Neuronal stem cell (in vitro differentiated cells): ENCODE data around the gene SNRK.

Experiments used
- DNase-seq: peaks from one replicate; pipeline ENCODE4 v3.0.0-alpha.2; 2013; ENCODE audit warnings: low spot score
- H2AFZ ChIP-seq: one replicate; pipeline ENCODE4 v1.6.1; 2013; ENCODE audit warnings: mild to moderate bottlenecking, low read length, inconsistent platforms
- H2AK5ac ChIP-seq: 2 replicates; pipeline ENCODE4 v1.6.1; 2013; ENCODE audit warnings: low read depth, mild to moderate bottlenecking, inconsistent platforms, low read length, moderate library complexity, mixed read lengths
- H2BK120ac ChIP-seq: 2 replicates; pipeline ENCODE4 v1.6.1; 2013; ENCODE audit warnings: low read depth, mild to moderate bottlenecking, inconsistent platforms, low read length, moderate library complexity, mixed read lengths
- H2BK12ac ChIP-seq: one replicate; pipeline ENCODE4 v1.6.1; 2013; ENCODE audit warnings: low read length, inconsistent platforms
- H2BK15ac ChIP-seq: 2 replicates; pipeline ENCODE4 v1.6.1; 2013; ENCODE audit warnings: mild to moderate bottlenecking, low read length, inconsistent platforms, mixed read lengths
- H2BK5ac ChIP-seq: one replicate; pipeline ENCODE4 v1.6.1; 2013; ENCODE audit warnings: inconsistent platforms, mild to moderate bottlenecking, low read length, moderate library complexity
- H3K14ac ChIP-seq: one replicate; pipeline ENCODE4 v1.6.1; 2013; ENCODE audit warnings: low read length, inconsistent platforms
- H3K18ac ChIP-seq: 2 replicates; pipeline ENCODE4 v1.6.1; 2013; ENCODE audit warnings: low read length, inconsistent platforms
- H3K23ac ChIP-seq: 2 replicates; pipeline ENCODE4 v1.6.1; 2013; ENCODE audit warnings: low read depth, mild to moderate bottlenecking, mixed read lengths, low read length, inconsistent platforms; ENCODE audit not compliant: poor library complexity
- H3K27ac ChIP-seq: replicated peaks from 3 replicates; pipeline ENCODE4 v1.5.1; 2013; ENCODE audit warnings: low read length, inconsistent platforms
- H3K27me3 ChIP-seq, 3 experiments: 2 replicates each; pipeline ENCODE4 v1.6.1; 2013; ENCODE audit warnings: low read length in 3 of 3, mild to moderate bottlenecking in 2 of 3, inconsistent platforms in 1 of 3, low read depth in 1 of 3, mixed read lengths in 1 of 3, moderate library complexity in 1 of 3; ENCODE audit not compliant: control insufficient read depth in 3 of 3, insufficient read depth in 3 of 3
- H3K36me3 ChIP-seq, 2 donors: replicated peaks in 1 of 2; 2 replicates each; pipeline ENCODE4 v1.6.1; 2013; ENCODE audit warnings: low read length in 2 of 2; ENCODE audit not compliant: control insufficient read depth in 2 of 2, insufficient read depth in 2 of 2
- H3K4ac ChIP-seq: 2 replicates; pipeline ENCODE4 v1.6.1; 2013; ENCODE audit warnings: inconsistent platforms, mild to moderate bottlenecking, low read length, moderate library complexity
- H3K4me1 ChIP-seq, 2 donors: 1 replicate in 1 of 2; 2 replicates in 1 of 2; pipeline ENCODE4 v1.6.1; 2013; ENCODE audit warnings: low read length in 2 of 2, low read depth in 1 of 2; ENCODE audit not compliant: control insufficient read depth in 2 of 2, insufficient read depth in 1 of 2
- H3K4me2 ChIP-seq: one replicate; pipeline ENCODE4 v1.6.1; 2013; ENCODE audit warnings: mild to moderate bottlenecking, low read length, inconsistent platforms; ENCODE audit not compliant: insufficient read depth, poor library complexity, severe bottlenecking
- H3K4me3 ChIP-seq, 2 donors: 2 replicates each; pipeline ENCODE4 v1.5.1; 2013; ENCODE audit warnings: low read length in 2 of 2, mild to moderate bottlenecking in 2 of 2, inconsistent platforms in 1 of 2, moderate library complexity in 1 of 2
- H3K79me1 ChIP-seq: one replicate; pipeline ENCODE4 v1.6.1; 2013; ENCODE audit warnings: low read depth, mild to moderate bottlenecking, inconsistent platforms, low read length, moderate library complexity
- H3K9ac ChIP-seq: one replicate; pipeline ENCODE4 v1.6.1; 2013; ENCODE audit warnings: mild to moderate bottlenecking, low read depth, low read length, inconsistent platforms; ENCODE audit not compliant: poor library complexity
- H3K9me3 ChIP-seq, 2 donors: replicated peaks in 1 of 2; 2 replicates each; pipeline versions ENCODE3 to v1.6.1; 2013; ENCODE audit warnings: low read length in 2 of 2, mild to moderate bottlenecking in 2 of 2, inconsistent platforms in 1 of 2, low read depth in 1 of 2, mixed read lengths in 1 of 2, moderate library complexity in 1 of 2; ENCODE audit not compliant: control insufficient read depth in 2 of 2, insufficient read depth in 1 of 2
- H4K8ac ChIP-seq: one replicate; pipeline ENCODE4 v1.6.1; 2013; ENCODE audit warnings: low read depth, mild to moderate bottlenecking, inconsistent platforms, low read length, moderate library complexity
- H4K91ac ChIP-seq: one replicate; pipeline ENCODE4 v1.6.1; 2013; ENCODE audit warnings: low read length, low read depth, mild to moderate bottlenecking, inconsistent platforms; ENCODE audit not compliant: poor library complexity
- WGBS, 2 donors: extraction: QIAGEN DNeasy Blood & Tissue Kit; methylation state at CpG; one replicate each; pipeline ENCODE4 v1.1.7; 2013; ENCODE audit warnings: missing lambda C conversion rate in 2 of 2, mixed read lengths in 1 of 2; ENCODE audit not compliant: insufficient read length in 2 of 2, insufficient replicate concordance in 1 of 2; ENCODE audit errors: extremely low coverage in 2 of 2; 5-methylcytosine and 5-hydroxymethylcytosine counted together

Gene SNRK

GRCh38 chr3:43361077-43361476 lies 74.7 kb downstream of the SNRK start:
- H3K9me3 ChIP-seq = no peaks in the 10 kb centered on the region
- no peak overlapping the region for H2BK5ac ChIP-seq
- no peak overlapping the region for H4K91ac ChIP-seq
- no peak overlapping the region for H2BK12ac ChIP-seq
- no peak overlapping the region for H3K4me2 ChIP-seq
- H3K4me1 ChIP-seq = peaks cover 0 to 3% of the 10 kb centered on the region in 2 donors
- WGBS, 2 donors = no CpG with 5 or more reads among the region's 5 CpGs
- H3K79me1 ChIP-seq = peaks cover 2% of the 10 kb centered on the region
- H3K9ac ChIP-seq = no peak overlapping the region
- H4K8ac ChIP-seq = no peak overlapping the region
- H2AK5ac ChIP-seq = no peak overlapping the region
- H3K18ac ChIP-seq = no peak overlapping the region
- H3K36me3 ChIP-seq = peaks cover 0 to 2% of the 10 kb centered on the region in 2 donors
- no peaks in the 10 kb centered on the region for H3K27me3 ChIP-seq
- no peak for DNase-seq
- H3K4ac ChIP-seq = no peak overlapping the region
- H2BK120ac ChIP-seq = no peak overlapping the region
- no peak overlapping the region for H2BK15ac ChIP-seq
- H2AFZ ChIP-seq = no peak overlapping the region
- no peak overlapping the region for H3K23ac ChIP-seq
- H3K14ac ChIP-seq = no peak overlapping the region
- H3K4me3 ChIP-seq = no peak overlapping the region
- no peak overlapping the region for H3K27ac ChIP-seq

- no peak overlapping the region for H3K4ac ChIP-seq
- no peak overlapping the region for H3K23ac ChIP-seq
- no peak overlapping the region for H4K8ac ChIP-seq
- peaks cover 2% of the 10 kb centered on the region for H3K79me1 ChIP-seq
- H3K27me3 ChIP-seq = no peaks in the 10 kb centered on the region
- H3K4me3 ChIP-seq = no peak overlapping the region
- H3K9me3 ChIP-seq = no peaks in the 10 kb centered on the region
- H3K4me1 ChIP-seq = peaks cover 0 to 3% of the 10 kb centered on the region in 2 donors
- no peak overlapping the region for H4K91ac ChIP-seq
- no peak overlapping the region for H2BK15ac ChIP-seq
- H3K27ac ChIP-seq = no peak overlapping the region
- no peak overlapping the region for H2BK120ac ChIP-seq
- H3K4me2 ChIP-seq = no peak overlapping the region
- no peak overlapping the region for H2BK12ac ChIP-seq
- H3K9ac ChIP-seq = no peak overlapping the region
- no CpG with 5 or more reads among the region's 4 CpGs for WGBS, 2 donors
- no peak overlapping the region for H3K14ac ChIP-seq
- H2AK5ac ChIP-seq = no peak overlapping the region
- DNase-seq = no peak
- no peak overlapping the region for H3K18ac ChIP-seq
- peaks cover 0 to 2% of the 10 kb centered on the region in 2 donors for H3K36me3 ChIP-seq
- no peak overlapping the region for H2AFZ ChIP-seq
- H2BK5ac ChIP-seq = no peak overlapping the region
These were observed 75.8 kb downstream of the SNRK start for GRCh38 chr3:43362183-43362582.

- Histone ChIP-seq H3K79me1 (peaks cover 2% of the 10 kb centered on the region), H2BK15ac (no peak overlapping the region), H2BK120ac (no peak overlapping the region), H2AFZ (no peak overlapping the region), H3K4me3 (peak overlapping the region in 1 of 2 donors; percentile 14), H3K36me3 (peaks cover 0 to 2% of the 10 kb centered on the region in 2 donors), H2BK12ac (no peak overlapping the region), H2AK5ac (peak overlapping the region; percentile 18), H3K4ac (no peak overlapping the region), H4K8ac (no peak overlapping the region), H2BK5ac (no peak overlapping the region), H3K14ac (no peak overlapping the region), H3K27me3 (no peaks in the 10 kb centered on the region), H3K27ac (no peak overlapping the region), H4K91ac (no peak overlapping the region), H3K18ac (no peak overlapping the region), H3K23ac (no peak overlapping the region), H3K4me1 (peaks cover 0 to 3% of the 10 kb centered on the region in 2 donors), H3K4me2 (no peak overlapping the region), H3K9ac (no peak overlapping the region), H3K9me3 (no peaks in the 10 kb centered on the region)
- no CpG with 5 or more reads among the region's 6 CpGs for WGBS, 2 donors
- no peak for DNase-seq
These were observed 76.6 kb downstream of the SNRK start for GRCh38 chr3:43362961-43363360.

DNA sequence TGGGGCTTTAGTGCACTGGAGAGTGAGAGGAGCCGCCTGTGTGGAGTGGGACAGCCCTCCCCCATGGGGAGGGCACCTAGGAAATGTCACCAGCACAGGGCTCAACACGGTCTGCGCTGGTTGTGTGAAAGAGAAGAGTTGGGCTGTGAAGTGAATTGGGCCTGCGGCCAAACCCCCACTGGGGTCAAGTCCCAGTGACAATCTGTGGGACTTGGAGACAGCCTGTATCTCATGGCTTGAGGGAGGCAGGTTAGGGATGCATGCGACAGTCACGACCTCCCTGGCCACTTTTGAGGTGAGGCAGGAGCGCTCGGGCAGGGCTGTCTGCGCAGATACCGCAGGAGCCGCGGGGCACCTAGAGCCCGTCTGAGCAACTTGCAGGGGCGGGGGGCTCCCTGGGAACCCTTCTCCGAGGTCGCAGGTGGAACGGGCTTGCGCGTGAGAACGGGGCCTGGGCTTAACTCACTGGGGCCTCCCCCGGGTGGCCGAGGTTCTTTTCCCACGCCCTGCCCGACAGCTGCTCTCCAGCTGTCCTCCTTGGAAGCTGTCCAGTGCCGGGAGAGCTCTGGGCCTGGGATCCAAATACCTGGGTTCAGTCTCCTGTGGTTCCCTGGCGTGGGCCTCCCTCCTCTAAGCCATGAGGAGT lies 77.4 kb downstream of the SNRK start:
- H4K8ac ChIP-seq = no peak overlapping the region
- no peaks in the 10 kb centered on the region for H3K9me3 ChIP-seq
- H3K18ac ChIP-seq = peak overlapping the region; percentile 22

More for the DNA sequence above, 77.4 kb downstream of the SNRK start:
- Histone ChIP-seq H3K4me1 (peaks cover 0 to 3% of the 10 kb centered on the region in 2 donors), H3K27me3 (no peaks in the 10 kb centered on the region), H3K27ac (no peak overlapping the region), H2AK5ac (no peak overlapping the region), H2BK15ac (no peak overlapping the region), H2AFZ (no peak overlapping the region), H3K4me2 (no peak overlapping the region), H3K79me1 (peaks cover 2% of the 10 kb centered on the region), H3K23ac (no peak overlapping the region), H3K4ac (no peak overlapping the region), H2BK120ac (no peak overlapping the region), H3K36me3 (peaks cover 0 to 2% of the 10 kb centered on the region in 2 donors), H2BK5ac (no peak overlapping the region), H2BK12ac (no peak overlapping the region), H3K4me3 (peak overlapping the region in 1 of 2 donors; percentile 9), H3K14ac (no peak overlapping the region), H3K9ac (peak overlapping the region; percentile 33), H4K91ac (no peak overlapping the region)
- no CpG with 5 or more reads among the region's 26 CpGs for WGBS, 2 donors
- DNase-seq = no peak
